Hepatocyte (in vitro differentiated cells): ENCODE results near the gene ARPC1A. TPM values are rescaled to one million over a fixed set of nuclear protein-coding genes. Genes with fewer than 3 reads are reported as not detected.
"Not testable (repeated sequence)": the region's sequence is repeated elsewhere in the genome, so short reads cannot be mapped to it uniquely, and the experiment has no call there.

Experiments used
- DNase-seq: peaks from one replicate; pipeline ENCODE4 v3.0.0-alpha.2; 2016; ENCODE audit warnings: low spot score
- H2AFZ ChIP-seq: fragments of 200-600 bp; sonication (generic); 2 replicates; pipeline ENCODE4 v1.6.0; 2016; ENCODE audit warnings: antibody characterized with exemption, mild to moderate bottlenecking
- H3K27ac ChIP-seq: fragments of 200-600 bp; sonication (generic); 2 replicates; pipeline ENCODE4 v1.5.1; 2016; ENCODE audit warnings: mild to moderate bottlenecking
- H3K27me3 ChIP-seq: fragments of 200-600 bp; sonication (generic); 2 replicates; pipeline ENCODE4 v1.6.1; 2016
- H3K36me3 ChIP-seq: fragments of 200-600 bp; sonication (generic); replicated peaks from 2 replicates; pipeline ENCODE4 v1.5.1; 2016; ENCODE audit warnings: low read depth; ENCODE audit not compliant: insufficient read depth
- H3K4me1 ChIP-seq: fragments of 200-600 bp; sonication (generic); 2 replicates; pipeline ENCODE4 v1.5.1; 2016; ENCODE audit warnings: mild to moderate bottlenecking, moderate library complexity; ENCODE audit not compliant: insufficient read depth
- H3K4me2 ChIP-seq: fragments of 200-600 bp; sonication (generic); 2 replicates; pipeline ENCODE4 v1.6.0; 2016
- H3K4me3 ChIP-seq: fragments of 200-600 bp; sonication (generic); 2 replicates; pipeline ENCODE4 v1.5.1; 2016; ENCODE audit warnings: mild to moderate bottlenecking
- H3K79me2 ChIP-seq: fragments of 200-600 bp; sonication (generic); 2 replicates; pipeline ENCODE4 v1.6.0; 2017; ENCODE audit warnings: mild to moderate bottlenecking
- H3K9me2 ChIP-seq: fragments of 200-600 bp; sonication (generic); replicated peaks from 2 replicates; pipeline ENCODE4 v1.6.0; 2017; ENCODE audit warnings: mild to moderate bottlenecking; ENCODE audit not compliant: insufficient read depth
- H3K9me3 ChIP-seq: fragments of 200-600 bp; sonication (generic); 2 replicates; pipeline ENCODE4 v1.5.1; 2016; ENCODE audit warnings: low read depth, mild to moderate bottlenecking
- H4K20me1 ChIP-seq: fragments of 200-600 bp; sonication (generic); 2 replicates; pipeline ENCODE4 v1.6.0; 2016; ENCODE audit warnings: mild to moderate bottlenecking; ENCODE audit not compliant: insufficient read depth, poor library complexity, severe bottlenecking
- CTCF ChIP-seq: fragments of 200-600 bp; sonication (generic); IDR thresholded peaks from 2 replicates; pipeline ENCODE4 v1.5.1; 2016; ENCODE audit warnings: antibody characterized with exemption, mild to moderate bottlenecking; ENCODE audit not compliant: poor library complexity
- EZH2 ChIP-seq: fragments of 200-600 bp; sonication (generic); IDR thresholded peaks from 2 replicates; pipeline ENCODE4 v1.6.1; 2016; ENCODE audit warnings: antibody characterized with exemption, mild to moderate bottlenecking, borderline replicate concordance
- EZH2phosphoT487 ChIP-seq: fragments of 200-600 bp; sonication (generic); IDR thresholded peaks from one replicate; pipeline ENCODE4 v1.6.1; 2018; ENCODE audit warnings: antibody characterized with exemption, mild to moderate bottlenecking, low read depth, moderate library complexity; ENCODE audit not compliant: unreplicated experiment, severe bottlenecking
- whole genome bisulfite sequencing: methylation state at CpG from one replicate; pipeline ENCODE4 v1.1.6; 2016; ENCODE audit warnings: low lambda C conversion rate; ENCODE audit errors: missing lambda C conversion rate; 5-methylcytosine and 5-hydroxymethylcytosine counted together
- polyA plus RNA-seq: library from polyadenylated mRNA; unstranded; fragments of >200 nt; fragmentation: Nextera tagmentation; extraction: Ambion mirVana; gene quantifications from 2 replicates; pipeline ENCODE4 v1.2.1, GENCODE V29; 2016
- total RNA-seq: library from RNA; depleted of rRNA; stranded (reverse); fragments of >200 nt; gene quantifications from 2 replicates; pipeline ENCODE4 v1.2.3, GENCODE V29; 2014

ARPC1A gene
- total and polyA plus RNA-seq, 2 experiments from 2014 or later: 166 to 190 TPM

GRCh38 chr7:99339595-99339994 lies 13.9 kb downstream of the ARPC1A start:
- Histone ChIP-seq H3K36me3 (no peaks in the 10 kb centered on the region), H3K9me3 (no peaks in the 10 kb centered on the region), H3K4me3 (no peak overlapping the region), H3K27me3 (no peaks in the 10 kb centered on the region), H3K79me2 (peaks cover 54% of the 10 kb centered on the region), H2AFZ (no peak overlapping the region), H3K4me1 (no peaks in the 10 kb centered on the region), H3K4me2 (no peak overlapping the region), H3K9me2 (no peaks in the 10 kb centered on the region), H3K27ac (no peak overlapping the region), H4K20me1 (no peaks in the 10 kb centered on the region)
- TF ChIP-seq EZH2 (no peak), CTCF (no peak), EZH2phosphoT487 (no peak)
- WGBS: 96% methylated on average over 3 of the region's 3 CpGs
- DNase-seq: no peak

- no peak overlapping the region for H3K4me2 ChIP-seq
- H3K36me3 ChIP-seq: no peaks in the 10 kb centered on the region
- no peaks in the 10 kb centered on the region for H3K27me3 ChIP-seq
- peaks cover 44% of the 10 kb centered on the region for H3K79me2 ChIP-seq
- H3K9me3 ChIP-seq: no peaks in the 10 kb centered on the region
- H2AFZ ChIP-seq: no peak overlapping the region
- no peaks in the 10 kb centered on the region for H4K20me1 ChIP-seq
- TF ChIP-seq EZH2phosphoT487 (no peak), CTCF (no peak), EZH2 (no peak)
- no peak for DNase-seq
- H3K4me3 ChIP-seq: no peak overlapping the region
- H3K27ac ChIP-seq: no peak overlapping the region
- WGBS: 93% methylated on average over 3 of the region's 3 CpGs
- H3K4me1 ChIP-seq: no peaks in the 10 kb centered on the region
- H3K9me2 ChIP-seq: no peaks in the 10 kb centered on the region
These were observed 15.0 kb downstream of the ARPC1A start for GRCh38 chr7:99340659-99341058.

GRCh38 chr7:99344061-99344647 lies 18.5 kb downstream of the ARPC1A start:
- Histone ChIP-seq H3K36me3 (no peaks in the 10 kb centered on the region), H3K4me1 (no peaks in the 10 kb centered on the region), H4K20me1 (no peaks in the 10 kb centered on the region), H3K9me2 (no peaks in the 10 kb centered on the region), H3K79me2 (peaks cover 35% of the 10 kb centered on the region), H3K27me3 (no peaks in the 10 kb centered on the region), H2AFZ (no peak overlapping the region), H3K9me3 (no peaks in the 10 kb centered on the region), H3K4me3 (no peak overlapping the region), H3K4me2 (no peak overlapping the region), H3K27ac (no peak overlapping the region)
- DNase-seq: no peak
- no peak for TF ChIP-seq EZH2phosphoT487
- no peak for TF ChIP-seq EZH2
- no peak for TF ChIP-seq CTCF
- 94% methylated on average over 13 of the region's 13 CpGs for WGBS

GRCh38 chr7:99350641-99351040 lies 24.9 kb downstream of the ARPC1A start:
- 98% methylated on average over 3 of the region's 3 CpGs for WGBS
- H3K4me2 ChIP-seq, H3K36me3 ChIP-seq: not testable (repeated sequence)

More at GRCh38 chr7:99350641-99351040, 24.9 kb downstream of the ARPC1A start:
- H3K27ac ChIP-seq, H3K27me3 ChIP-seq, H3K9me2 ChIP-seq, H3K4me1 ChIP-seq, H4K20me1 ChIP-seq, H3K4me3 ChIP-seq, H2AFZ ChIP-seq, DNase-seq, H3K9me3 ChIP-seq: not testable (repeated sequence)
- peaks cover 16% of the 10 kb centered on the region for H3K79me2 ChIP-seq
